Embryonic facial prominence (tissue), 1 donor: ENCODE measurements around the gene LDLRAD3.

ENCODE experiments used
- DNase-seq: peaks from one replicate; pipeline ENCODE4 v3.0.0-alpha.2; 2016; ENCODE audit errors: extremely low spot score

Gene LDLRAD3

DNA sequence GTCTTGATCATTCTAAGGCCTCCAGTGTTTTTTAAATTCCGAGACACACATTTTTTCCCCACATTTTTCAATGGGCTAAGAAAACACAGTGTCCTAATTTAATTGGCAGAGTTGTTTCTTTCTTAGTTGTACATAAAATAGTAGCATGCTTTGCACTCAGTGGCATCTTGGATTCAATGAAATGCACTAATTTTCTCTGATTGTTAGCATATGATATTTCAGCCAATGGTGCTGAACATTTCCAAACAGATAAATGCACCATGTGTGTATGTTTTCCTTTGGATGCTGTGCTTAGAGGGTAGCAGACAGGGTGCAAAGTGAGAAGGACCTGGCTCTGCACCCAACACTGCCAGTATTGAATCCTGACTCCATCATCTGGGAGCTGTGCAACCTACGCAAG lies 103.5 kb downstream of the LDLRAD3 start:
- no peak for DNase-seq

GRCh38 chr11:36048496-36049247 lies 104.8 kb downstream of the LDLRAD3 start:
- no peak for DNase-seq

- no peak for DNase-seq
Observed at GRCh38 chr11:36051235-36052144, 107.6 kb downstream of the LDLRAD3 start.

- DNase-seq: no peak
Observed at GRCh38 chr11:36053281-36053680, 109.4 kb downstream of the LDLRAD3 start.

DNA sequence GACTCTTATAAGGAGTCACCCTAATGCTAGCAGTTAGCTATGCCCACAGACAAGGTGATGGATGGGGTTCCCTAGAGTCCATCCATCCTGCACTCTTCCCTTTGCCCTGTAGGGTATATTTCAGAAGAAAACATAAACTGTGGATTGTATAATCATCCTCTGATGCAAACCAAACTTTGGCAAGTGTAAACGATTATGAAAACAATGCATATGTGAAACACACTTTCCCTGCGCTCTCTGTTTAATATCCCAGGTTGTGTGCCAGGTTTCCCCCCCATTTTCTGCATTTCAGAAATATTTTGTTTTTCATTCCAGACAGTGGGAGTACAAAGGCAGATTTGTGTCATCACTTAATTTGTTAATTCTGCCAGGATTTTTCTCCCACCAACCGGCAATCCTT lies 110.0 kb downstream of the LDLRAD3 start:
- DNase-seq: no peak

DNA sequence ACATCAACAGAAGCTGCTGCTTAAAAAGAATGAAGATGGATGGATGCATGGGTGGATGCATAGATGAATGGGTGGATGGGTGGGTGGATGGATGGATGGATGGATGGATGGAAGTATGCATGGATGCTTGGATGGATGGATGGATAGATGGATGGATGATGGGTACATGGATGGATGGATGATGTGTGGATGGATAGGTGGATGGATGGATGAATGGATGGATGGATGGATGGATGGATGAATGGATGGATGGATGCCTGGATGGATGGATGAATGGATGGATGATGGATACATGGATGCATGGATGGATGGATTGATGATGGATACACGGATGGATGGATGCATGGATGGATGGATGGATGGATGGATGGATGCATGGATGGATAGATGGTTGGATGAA lies 110.8 kb downstream of the LDLRAD3 start:
- DNase-seq: no peak

DNA sequence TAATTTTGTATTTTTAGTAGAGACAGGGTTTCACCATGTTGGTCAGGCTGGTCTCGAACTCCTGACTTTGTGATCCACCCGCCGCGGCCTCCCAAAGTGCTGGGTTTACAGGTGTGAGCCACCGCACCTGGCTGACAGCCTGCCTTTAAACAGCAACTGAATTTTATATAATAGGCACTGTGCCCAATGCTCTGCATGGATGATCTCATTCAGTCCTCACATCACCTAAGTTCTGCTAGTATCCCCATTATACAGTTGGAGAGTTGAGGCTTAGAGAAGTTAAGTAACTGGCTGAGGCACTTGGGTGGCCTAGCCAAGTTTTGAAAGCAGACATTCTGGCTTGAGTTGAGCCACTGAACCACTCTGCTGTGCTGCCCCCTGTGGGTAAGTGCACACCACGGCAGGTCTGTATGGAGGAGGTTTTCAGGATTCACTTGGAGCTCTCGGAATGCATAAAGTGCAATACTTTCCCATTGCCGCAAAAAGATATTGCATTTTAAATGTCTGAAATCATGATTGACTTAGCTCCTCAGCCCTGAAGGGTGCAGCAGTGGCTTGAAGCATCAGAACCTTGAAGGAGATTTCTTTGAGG lies 112.4 kb downstream of the LDLRAD3 start:
- no peak for DNase-seq

DNA sequence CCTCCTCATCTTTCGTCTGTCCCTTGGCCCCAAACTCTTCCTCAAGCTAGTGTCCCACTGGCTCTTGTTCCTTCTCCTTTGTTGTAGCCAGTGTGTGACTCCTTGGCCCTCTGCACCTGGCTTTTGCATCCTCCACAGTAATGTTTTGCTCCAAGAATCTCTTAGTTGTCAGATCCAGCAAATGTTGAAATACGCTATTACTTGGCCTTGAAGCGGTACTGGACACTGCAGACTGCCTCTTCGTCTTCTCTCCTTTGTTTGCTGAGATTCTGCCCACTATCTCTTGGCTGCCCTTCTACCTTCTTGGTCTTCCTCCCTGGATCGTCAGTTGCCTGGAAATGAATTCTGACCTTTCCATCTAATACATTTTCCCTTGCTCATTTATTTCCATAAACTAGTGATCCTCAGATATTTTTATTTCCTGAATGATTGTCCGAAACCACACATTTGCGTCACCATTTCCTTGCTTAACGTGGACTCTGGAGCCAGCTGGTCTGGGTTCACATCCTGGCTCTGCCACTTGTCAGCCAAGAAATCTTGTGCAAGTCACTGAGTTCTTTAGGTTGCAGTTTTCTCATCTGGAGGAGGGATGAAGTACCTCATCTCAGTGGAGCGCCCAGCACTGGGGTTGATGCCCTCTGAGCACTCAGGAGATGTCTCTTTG lies 113.6 kb downstream of the LDLRAD3 start:
- DNase-seq: no peak

GRCh38 chr11:36059660-36060059 lies 115.8 kb downstream of the LDLRAD3 start:
- no peak for DNase-seq

DNA sequence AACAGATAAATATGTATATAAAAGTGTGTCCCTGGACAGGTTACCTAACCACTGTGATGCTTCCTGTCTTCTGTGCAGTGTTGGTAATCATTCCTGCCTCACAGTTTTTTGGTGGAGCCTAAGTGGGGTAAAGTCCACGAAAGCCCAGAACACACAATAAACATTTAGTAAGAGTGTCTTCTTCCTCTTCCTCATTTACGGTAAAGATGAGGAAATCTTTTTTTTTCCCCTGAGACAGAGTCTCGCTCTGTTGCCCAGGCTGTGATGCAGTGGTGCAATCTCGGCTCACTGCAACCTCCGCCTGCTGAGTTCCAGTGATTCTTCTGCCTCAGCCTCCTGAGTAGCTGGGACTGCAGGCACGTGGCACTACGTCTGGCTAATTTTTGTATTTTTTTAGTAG lies 117.1 kb downstream of the LDLRAD3 start:
- DNase-seq: no peak

DNA sequence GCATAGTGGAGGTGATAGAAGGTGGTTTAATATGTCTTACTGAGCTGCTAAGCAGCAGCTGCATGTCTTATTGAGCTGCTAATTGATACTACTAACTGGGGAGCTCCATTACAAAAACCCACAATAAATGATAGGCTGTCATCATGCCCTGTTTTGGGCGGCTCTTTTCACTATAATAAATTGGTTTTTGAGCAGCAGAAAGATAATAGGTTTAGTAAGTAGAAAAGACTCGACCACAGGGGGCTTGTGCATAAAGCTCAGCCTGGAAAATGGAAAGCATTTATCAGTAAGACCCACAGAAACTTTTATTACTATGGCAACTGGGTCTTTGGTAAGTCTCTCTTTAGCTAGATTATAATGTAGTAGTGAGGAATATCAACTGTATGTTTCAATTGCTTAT lies 117.6 kb downstream of the LDLRAD3 start:
- no peak for DNase-seq

GRCh38 chr11:36062796-36063365 lies 119.0 kb downstream of the LDLRAD3 start:
- DNase-seq: no peak

DNA sequence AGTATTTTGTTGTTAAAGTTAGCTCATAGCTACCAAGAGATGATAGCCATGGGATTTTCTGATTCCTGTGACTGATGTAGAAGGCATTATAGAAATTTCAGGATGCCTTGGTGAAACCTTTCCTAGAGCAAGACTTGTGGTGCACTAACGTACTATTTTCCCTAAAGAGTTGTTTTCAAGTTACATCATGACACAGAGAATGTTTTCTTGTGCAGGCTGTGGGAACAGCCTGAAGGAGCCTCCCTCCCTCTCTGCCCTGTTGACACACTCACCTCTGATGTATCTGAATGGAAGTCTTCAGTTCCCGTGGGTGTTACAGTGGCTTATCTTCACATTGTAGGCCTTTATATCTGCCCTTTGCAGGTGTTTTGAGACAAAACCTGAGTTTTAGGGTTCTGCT lies 121.6 kb downstream of the LDLRAD3 start:
- no peak for DNase-seq

- DNase-seq: no peak
Observed at GRCh38 chr11:36066891-36067290, 123.0 kb downstream of the LDLRAD3 start.

GRCh38 chr11:36069576-36070212 lies 125.8 kb downstream of the LDLRAD3 start:
- no peak for DNase-seq

DNA sequence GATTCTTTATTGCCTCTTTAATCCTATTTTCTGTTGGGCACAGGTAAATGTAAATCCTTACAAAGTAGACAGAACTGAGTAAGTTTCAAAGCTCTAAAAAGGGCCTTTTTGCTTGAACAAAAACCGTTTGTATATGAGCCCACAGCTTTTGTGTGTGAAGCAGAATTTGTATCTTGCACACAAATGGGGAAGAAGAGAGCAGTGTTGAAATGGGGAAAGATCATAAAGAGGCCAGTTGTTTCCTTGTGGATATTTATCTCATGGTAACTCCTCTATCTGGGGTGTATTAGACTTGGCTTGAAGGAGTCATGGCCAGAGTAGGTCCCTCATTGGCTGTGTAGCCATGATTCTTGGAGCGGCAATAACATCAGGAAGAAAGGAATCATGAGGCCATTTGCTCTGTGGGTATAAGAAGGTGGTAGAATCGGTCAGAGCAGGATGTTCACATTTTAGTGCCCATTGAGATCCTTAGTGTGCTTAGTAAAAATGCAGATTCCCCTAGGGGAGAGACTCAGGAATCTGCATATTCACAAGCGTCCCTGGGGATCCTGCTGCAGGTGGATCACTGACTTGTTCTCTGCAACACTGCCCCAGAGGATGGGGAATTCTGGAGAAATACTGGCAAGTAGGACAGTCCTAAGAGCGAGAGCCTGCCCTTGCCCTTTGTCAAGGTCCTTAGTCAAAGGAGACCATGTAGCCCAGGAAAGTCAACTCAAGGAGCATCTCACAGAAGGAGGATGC lies 126.5 kb downstream of the LDLRAD3 start:
- DNase-seq: no peak

DNA sequence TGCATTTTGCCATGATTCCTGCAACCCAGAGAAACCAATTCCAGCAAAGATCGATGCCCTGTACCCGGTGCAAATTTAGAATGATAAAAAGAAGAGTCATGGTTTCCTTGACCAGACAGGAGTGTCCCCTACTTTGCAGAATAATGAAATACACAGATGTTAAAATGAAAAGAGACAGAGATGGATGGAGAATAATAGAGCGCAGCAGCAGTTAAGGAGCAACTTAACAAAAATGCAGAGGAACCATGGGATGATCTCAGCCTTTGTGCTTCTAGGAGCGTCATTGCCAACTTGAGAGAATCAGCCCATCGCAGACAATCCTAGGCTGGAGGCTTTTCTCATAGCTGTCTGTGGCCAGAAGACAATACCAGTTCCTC lies 127.1 kb downstream of the LDLRAD3 start:
- DNase-seq: no peak

DNA sequence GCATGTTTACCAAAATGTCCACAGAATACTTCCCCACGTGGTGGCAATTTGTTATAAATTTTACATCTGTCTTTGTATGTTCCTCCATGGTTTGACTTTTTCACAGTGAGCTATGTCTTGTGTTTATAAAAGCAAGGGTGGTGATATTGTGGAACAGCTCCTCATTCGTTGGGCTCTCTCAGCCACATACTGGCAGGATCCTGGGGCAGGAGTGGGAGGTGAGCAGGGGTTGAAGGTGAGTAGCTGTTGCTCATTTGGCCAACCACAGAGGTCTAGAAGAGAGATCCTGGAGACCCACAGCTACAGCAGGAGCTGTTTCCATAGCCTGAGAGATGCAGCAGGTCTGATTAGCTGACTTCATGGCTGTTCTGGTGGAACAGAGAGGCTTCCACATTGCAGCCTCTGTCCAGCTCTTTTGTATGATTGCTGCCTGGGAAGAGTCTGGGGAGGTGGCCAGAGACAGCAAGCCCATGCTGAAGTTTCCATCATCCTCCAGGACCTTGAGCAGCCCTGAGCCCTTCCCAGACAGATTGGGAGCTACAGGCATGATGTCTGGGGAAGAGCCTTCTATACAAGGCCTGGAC lies 128.1 kb downstream of the LDLRAD3 start:
- no peak for DNase-seq

DNA sequence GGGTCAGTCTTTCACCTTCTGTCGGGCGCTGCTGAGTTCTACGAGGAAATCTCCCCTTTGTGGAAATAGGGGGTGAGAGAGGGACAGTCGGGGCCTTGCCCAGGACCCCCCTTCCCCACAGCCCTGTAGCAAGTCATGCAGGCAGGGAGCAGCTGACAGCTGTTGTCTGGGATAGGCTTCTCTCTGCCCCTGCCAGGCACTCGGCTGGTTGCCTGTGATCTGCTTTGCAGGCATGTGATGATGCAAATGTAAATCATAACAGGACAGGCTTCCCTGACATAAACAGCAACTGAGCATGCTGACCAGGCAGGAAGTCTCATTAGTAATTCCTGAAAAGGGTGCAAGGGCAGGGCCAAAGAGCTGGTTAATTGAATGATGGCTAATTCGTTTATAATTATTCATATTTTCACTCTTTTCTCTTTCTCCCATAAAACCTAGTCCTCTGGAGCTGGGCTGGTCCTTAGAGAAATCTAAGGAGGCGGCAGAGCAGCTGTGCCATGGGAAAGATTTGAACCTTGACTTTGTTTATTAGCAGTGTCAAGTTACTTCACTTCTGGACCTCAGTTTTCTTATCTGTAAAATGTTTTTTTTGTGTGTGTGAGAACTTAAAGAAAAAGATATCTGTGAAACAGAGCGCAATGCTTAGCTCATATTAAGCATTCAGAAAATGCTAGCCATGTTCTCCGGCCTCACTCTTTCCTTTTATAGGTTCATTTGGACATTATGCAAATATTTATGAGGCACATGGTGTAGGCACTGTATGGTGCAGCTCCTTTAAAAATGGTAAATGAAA lies 129.7 kb downstream of the LDLRAD3 start:
- DNase-seq: no peak
